Ishikawa (cell line): Measurements from ENCODE around the gene TBC1D1.

Experiments
- CEBPB ChIP-seq: IDR thresholded peaks from 2 replicates; pipeline ENCODE4 v1.6.1; 2012
- CREB1 ChIP-seq: IDR thresholded peaks from 2 replicates; pipeline ENCODE4 v1.6.1; 2012; ENCODE audit warnings: low read depth
- EGR1 ChIP-seq: IDR thresholded peaks from 2 replicates; pipeline ENCODE4 v1.6.1; 2012
- EP300 ChIP-seq: IDR thresholded peaks from 2 replicates; pipeline ENCODE4 v1.6.1; 2012; ENCODE audit warnings: borderline replicate concordance
- FOXM1 ChIP-seq: IDR thresholded peaks from 2 replicates; pipeline ENCODE4 v1.6.1; 2012; ENCODE audit warnings: low read depth, borderline replicate concordance
- MAX ChIP-seq: IDR thresholded peaks from 2 replicates; pipeline ENCODE4 v1.6.1; 2012
- NFIC ChIP-seq: IDR thresholded peaks from 2 replicates; pipeline ENCODE4 v1.6.1; 2012
- RAD21 ChIP-seq: IDR thresholded peaks from 2 replicates; pipeline ENCODE4 v1.6.1; 2012; ENCODE audit warnings: low read depth
- REST ChIP-seq: IDR thresholded peaks from 2 replicates; pipeline ENCODE4 v1.6.1; 2012; ENCODE audit warnings: low read depth, mild to moderate bottlenecking
- TAF1 ChIP-seq: IDR thresholded peaks from 2 replicates; pipeline ENCODE4 v1.6.1; 2012; ENCODE audit warnings: low read depth, mild to moderate bottlenecking
- TCF12 ChIP-seq: IDR thresholded peaks from 2 replicates; pipeline ENCODE4 v1.6.1; 2012; ENCODE audit warnings: low read depth
- TEAD4 ChIP-seq: IDR thresholded peaks from 2 replicates; pipeline ENCODE4 v1.6.1; 2012
- USF1 ChIP-seq: IDR thresholded peaks from 2 replicates; pipeline ENCODE4 v1.6.1; 2012
- YY1 ChIP-seq: IDR thresholded peaks from 2 replicates; pipeline ENCODE4 v1.6.1; 2012; ENCODE audit warnings: low read depth
- ZBTB7A ChIP-seq: IDR thresholded peaks from 2 replicates; pipeline ENCODE4 v1.6.1; 2012; ENCODE audit warnings: low read depth

Gene TBC1D1

GRCh38 chr4:38132843-38133662, 242.2 kb downstream of the TBC1D1 start:
- TF ChIP-seq RAD21, result no peak
- TF ChIP-seq YY1, result no peak
- TF ChIP-seq TCF12, result no peak
- no peak for TF ChIP-seq USF1
- no peak for TF ChIP-seq CEBPB
- TF ChIP-seq EP300, result no peak
- no peak for TF ChIP-seq ZBTB7A
- TF ChIP-seq CREB1, result no peak
- no peak for TF ChIP-seq FOXM1
- no peak for TF ChIP-seq TAF1
- TF ChIP-seq TEAD4, result no peak
- no peak for TF ChIP-seq REST
- no peak for TF ChIP-seq EGR1
- TF ChIP-seq MAX, result no peak
- no peak for TF ChIP-seq NFIC

- no peak for TF ChIP-seq YY1
- TF ChIP-seq EGR1, result no peak
- TF ChIP-seq REST, result no peak
- no peak for TF ChIP-seq CEBPB
- TF ChIP-seq ZBTB7A, result no peak
- no peak for TF ChIP-seq MAX
- no peak for TF ChIP-seq CREB1
- no peak for TF ChIP-seq EP300
- TF ChIP-seq RAD21, result no peak
- TF ChIP-seq USF1, result no peak
- no peak for TF ChIP-seq TEAD4
- TF ChIP-seq FOXM1, result no peak
- TF ChIP-seq NFIC, result no peak
- no peak for TF ChIP-seq TCF12
- TF ChIP-seq TAF1, result no peak
These were observed 243.0 kb downstream of the TBC1D1 start for GRCh38 chr4:38133711-38134480.

GRCh38 chr4:38135201-38135600, 244.3 kb downstream of the TBC1D1 start:
- no peak for TF ChIP-seq CREB1
- TF ChIP-seq TAF1, result no peak
- no peak for TF ChIP-seq CEBPB
- no peak for TF ChIP-seq MAX
- TF ChIP-seq TEAD4, result no peak
- no peak for TF ChIP-seq FOXM1

GRCh38 chr4:38136604-38137003, 245.7 kb downstream of the TBC1D1 start:
- no peak for TF ChIP-seq MAX
- TF ChIP-seq ZBTB7A, result no peak
- no peak for TF ChIP-seq TCF12
- no peak for TF ChIP-seq CEBPB
- TF ChIP-seq EGR1, result no peak
- TF ChIP-seq CREB1, result no peak

- no peak for TF ChIP-seq EGR1
- no peak for TF ChIP-seq CREB1
- no peak for TF ChIP-seq TCF12
- no peak for TF ChIP-seq FOXM1
- TF ChIP-seq MAX, result no peak
- TF ChIP-seq CEBPB, result no peak
- no peak for TF ChIP-seq YY1
- TF ChIP-seq REST, result no peak
- TF ChIP-seq EP300, result no peak
- TF ChIP-seq TAF1, result no peak
- TF ChIP-seq USF1, result no peak
- TF ChIP-seq TEAD4, result no peak
- no peak for TF ChIP-seq NFIC
- TF ChIP-seq ZBTB7A, result no peak
- no peak for TF ChIP-seq RAD21
These were observed 246.2 kb downstream of the TBC1D1 start for GRCh38 chr4:38137080-38137479.
